Stimulated activated CD4-positive, alpha-beta T cell treated with anti-CD3 and anti-CD28 coated beads, TNF-alpha, amount 100 ng/mL, for 24 hours (primary cell): Measurements from ENCODE around the gene LINC01488.

Experiments used
- DNase-seq, 3 experiments: peaks; one replicate each; pipeline ENCODE4 v3.0.0-alpha.2; 2020; ENCODE audit warnings: low read depth in 3 of 3

LINC01488 gene

GRCh38 chr11:69479591-69480271, 1.7 kb upstream of the LINC01488 start:
- DNase-seq: no peak

- no peak for DNase-seq
Observed at GRCh38 chr11:69480547-69481392, 693 bp upstream of the LINC01488 start.

- DNase-seq: no peak
Observed at GRCh38 chr11:69482322-69482721, 859 bp downstream of the LINC01488 start.

GRCh38 chr11:69483170-69483569, 1.7 kb downstream of the LINC01488 start:
- no peak for DNase-seq

- DNase-seq: no peak
Observed at GRCh38 chr11:69483691-69484426, 2.4 kb downstream of the LINC01488 start.

- DNase-seq: no peak
Observed at GRCh38 chr11:69484427-69485259, 3.2 kb downstream of the LINC01488 start.

- DNase-seq: no peak
Observed at GRCh38 chr11:69485337-69486041, 4.0 kb downstream of the LINC01488 start.

GRCh38 chr11:69486056-69486772, 4.8 kb downstream of the LINC01488 start:
- DNase-seq: no peak

- DNase-seq: no peak
Observed at GRCh38 chr11:69486773-69487291, 5.4 kb downstream of the LINC01488 start.

GRCh38 chr11:69487391-69487790, 5.9 kb downstream of the LINC01488 start:
- DNase-seq: no peak

GRCh38 chr11:69487849-69488542, 6.5 kb downstream of the LINC01488 start:
- no peak for DNase-seq

GRCh38 chr11:69488543-69488940, 7.1 kb downstream of the LINC01488 start:
- DNase-seq: no peak

- DNase-seq: no peak
Observed at GRCh38 chr11:69489031-69489745, 7.7 kb downstream of the LINC01488 start.

GRCh38 chr11:69489746-69490365, 8.4 kb downstream of the LINC01488 start:
- DNase-seq: no peak

GRCh38 chr11:69490516-69490915, 9.1 kb downstream of the LINC01488 start:
- no peak for DNase-seq

- no peak for DNase-seq
Observed at GRCh38 chr11:69491071-69492031, 9.9 kb downstream of the LINC01488 start.
